Activated CD4-positive, CD25-positive, alpha-beta regulatory T cell treated with anti-CD3 and anti-CD28 coated beads, Interleukin-2, amount 50 U/mL, for 72 hours (primary cell): ENCODE data around the gene PRF1.

Experiments
- DNase-seq: peaks from one replicate; pipeline ENCODE4 v3.0.0; 2021

The PRF1 gene

GRCh38 chr10:70575874-70576802, 26.4 kb downstream of the PRF1 start:
- no peak for DNase-seq

DNA sequence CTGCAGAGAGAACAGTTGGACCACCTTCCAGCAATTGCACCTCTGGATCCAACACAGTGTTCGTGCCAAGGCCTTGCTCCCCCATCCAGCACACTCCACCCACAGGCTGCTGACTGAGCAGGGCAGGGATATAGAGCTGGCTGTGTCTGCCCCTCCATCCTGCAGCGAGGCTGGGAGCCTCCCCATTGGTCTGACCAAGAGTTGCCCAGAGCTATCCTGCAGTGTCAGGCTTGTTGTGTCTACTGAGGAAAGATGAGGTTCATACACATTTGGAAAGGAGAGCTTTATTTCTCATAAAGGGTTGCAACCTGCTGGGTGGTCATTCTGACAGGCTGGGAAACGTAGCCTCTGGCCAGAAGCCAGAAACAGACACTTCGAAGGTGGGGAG, 27.1 kb downstream of the PRF1 start:
- DNase-seq = no peak

GRCh38 chr10:70573599-70574506, 28.7 kb downstream of the PRF1 start:
- DNase-seq = no peak

- no peak for DNase-seq
Observed at GRCh38 chr10:70571636-70572439, 30.7 kb downstream of the PRF1 start.

DNA sequence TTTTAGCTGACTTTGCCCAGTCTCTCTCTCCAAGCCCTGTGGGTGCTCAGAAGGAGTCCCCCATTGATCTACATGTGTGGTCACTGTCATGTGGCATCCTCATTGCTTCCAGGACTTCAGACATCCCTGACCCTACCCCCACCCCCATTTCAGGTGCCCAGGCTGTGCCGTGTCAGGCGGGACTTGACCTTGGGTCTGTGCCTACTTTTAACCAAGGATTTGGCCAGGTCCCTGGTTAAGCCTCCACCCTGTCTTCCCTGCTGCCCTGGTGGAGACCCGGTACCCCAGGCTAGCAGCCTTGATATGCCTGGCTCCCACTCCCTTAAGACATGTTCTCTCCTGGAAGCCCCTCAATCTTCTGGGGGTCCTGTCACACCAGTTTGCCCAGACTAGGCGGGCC, 31.3 kb downstream of the PRF1 start:
- no peak for DNase-seq

GRCh38 chr10:70568781-70569495, 33.6 kb downstream of the PRF1 start:
- DNase-seq = no peak

DNA sequence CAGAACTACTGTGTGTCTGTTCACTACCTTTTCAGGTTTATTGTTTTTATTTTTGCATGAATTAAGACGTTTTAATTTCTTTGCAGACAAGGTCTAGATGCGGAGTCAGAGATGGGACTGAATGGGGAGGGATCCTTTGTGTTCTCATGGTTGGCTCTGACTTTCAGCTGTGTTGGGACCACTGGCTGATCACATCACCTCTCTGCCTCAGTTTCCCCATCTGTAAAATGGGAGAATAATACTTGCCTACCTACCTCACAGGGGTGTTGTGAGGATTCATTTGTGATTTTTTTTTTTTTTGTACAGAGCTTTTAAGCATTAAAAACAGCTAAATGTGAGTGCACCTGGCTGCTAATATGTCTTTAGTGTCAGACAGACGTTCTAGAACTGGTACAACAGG, 34.4 kb downstream of the PRF1 start:
- DNase-seq = no peak

DNA sequence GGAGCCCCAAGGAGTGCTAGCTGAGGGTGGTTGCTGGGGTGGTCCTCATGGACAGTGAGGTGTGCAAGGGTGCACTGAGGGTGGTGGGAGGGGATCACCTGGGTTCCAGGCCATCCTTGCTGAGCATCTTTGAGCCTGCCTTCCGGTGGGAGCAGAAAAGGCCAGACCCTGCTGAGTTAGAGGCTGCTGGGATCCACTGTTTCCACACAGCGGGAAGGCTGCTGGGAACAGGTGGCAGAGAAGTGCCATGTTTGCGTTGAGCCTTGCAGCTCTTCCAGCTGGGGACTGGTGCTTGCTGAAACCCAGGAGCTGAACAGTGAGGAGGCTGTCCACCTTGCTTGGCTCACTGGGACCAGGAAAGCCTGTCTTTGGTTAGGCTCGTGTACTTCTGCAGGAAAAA, 34.9 kb downstream of the PRF1 start:
- DNase-seq = no peak

GRCh38 chr10:70566515-70567290, 35.8 kb downstream of the PRF1 start:
- no peak for DNase-seq

DNA sequence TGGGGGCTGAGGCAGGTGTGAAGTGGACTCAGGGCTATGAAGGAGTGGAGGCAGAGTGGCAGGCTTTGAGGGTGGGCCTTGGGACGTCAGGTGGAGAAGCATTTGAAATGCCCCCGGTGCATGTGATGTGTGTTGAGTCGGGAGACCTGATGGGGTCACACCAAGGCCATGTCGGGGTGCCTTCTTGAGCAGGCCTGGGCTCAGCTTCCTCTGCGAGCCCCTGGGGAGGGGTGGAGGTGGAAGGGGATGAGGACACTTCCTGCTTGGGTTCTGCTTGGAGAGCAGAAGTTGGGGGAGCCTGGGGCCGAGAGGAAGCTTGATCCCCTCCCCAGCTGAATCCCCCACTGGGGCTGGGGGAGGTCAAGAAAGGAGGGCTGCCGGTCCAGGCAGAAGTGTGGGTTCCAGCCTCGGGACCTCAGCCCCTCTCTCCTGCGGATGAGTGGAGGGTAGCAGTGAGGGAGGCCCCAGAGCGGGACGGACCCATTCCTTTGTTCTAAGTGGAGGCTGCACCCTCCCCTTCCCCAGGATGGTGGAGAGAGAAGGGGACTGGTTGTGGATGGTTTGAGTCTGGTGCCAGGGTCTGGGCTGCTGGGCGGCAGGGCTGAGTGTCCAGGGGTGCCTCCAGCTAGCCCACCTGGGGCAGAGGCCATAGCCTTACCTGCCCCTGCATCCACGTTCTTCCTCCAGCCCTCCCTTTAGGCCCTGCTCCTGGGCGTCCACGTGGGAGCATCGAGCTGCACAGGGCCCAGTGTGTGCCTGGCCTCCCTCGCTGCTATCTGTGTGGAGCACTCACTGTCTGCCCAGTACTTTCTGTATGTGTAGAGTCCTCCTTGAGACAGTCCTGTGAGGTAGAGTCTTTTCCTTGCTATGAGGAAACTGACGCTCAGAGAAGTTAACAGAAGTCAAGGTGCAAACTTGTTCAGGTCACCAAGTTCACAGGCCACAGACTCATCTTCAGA, 36.7 kb downstream of the PRF1 start:
- no peak for DNase-seq

- DNase-seq = no peak
Observed at GRCh38 chr10:70564901-70565351, 37.6 kb downstream of the PRF1 start.

- no peak for DNase-seq
Observed at GRCh38 chr10:70564113-70564725, 38.3 kb downstream of the PRF1 start.

DNA sequence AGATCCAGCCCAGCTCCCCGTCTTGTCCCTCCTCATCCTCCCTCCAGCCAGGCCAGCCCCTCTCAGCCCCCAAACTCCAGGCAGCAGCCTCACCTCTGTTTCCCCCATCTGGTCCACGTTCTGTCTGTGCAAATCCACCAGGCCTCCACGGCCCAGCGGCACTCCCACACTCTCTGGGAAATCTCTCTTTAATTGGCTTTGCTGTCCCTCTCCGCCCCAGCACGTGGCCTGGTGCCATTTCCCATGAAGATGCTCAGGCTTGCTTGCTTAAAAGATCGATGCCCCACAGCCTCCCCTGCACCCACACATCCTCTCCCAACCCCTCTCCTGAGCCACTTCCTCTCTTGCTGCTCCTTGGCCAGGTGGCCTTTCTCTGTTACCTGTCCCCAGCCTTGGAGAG, 39.3 kb downstream of the PRF1 start:
- no peak for DNase-seq

DNA sequence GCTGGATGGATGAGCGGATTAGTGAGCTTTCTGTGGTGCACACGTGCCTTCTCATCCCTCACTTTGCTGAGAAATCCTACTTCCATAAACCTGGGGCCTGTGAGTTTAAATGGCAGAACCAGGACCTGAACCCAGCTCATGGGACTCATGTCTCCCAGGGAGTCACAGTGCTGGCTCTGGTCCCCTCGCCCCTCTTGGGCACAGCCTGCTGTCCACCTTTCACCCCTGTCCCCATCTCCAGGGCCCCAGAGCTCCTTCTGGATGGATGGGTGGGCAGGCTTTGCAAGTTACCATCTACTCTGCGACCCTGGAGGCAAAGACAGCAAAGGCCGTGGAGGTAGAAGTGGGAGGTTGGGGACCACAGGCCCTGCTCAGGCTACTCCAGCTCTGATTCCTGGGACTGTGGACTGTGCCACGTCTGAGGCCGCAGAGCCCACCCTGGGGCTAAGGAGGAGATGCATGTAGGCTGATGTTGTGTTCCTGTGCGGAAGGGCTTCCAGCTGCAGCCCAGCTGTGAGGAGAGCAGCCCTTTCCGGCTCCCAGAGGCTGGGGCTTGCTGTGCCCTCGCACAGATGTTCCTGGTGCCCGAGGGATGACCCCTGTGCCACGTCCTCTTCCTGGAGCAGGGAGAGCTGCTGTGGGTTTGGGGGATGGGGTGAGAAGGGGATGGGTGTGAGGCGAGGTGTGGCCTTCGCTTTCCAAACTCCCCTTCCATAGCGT, 40.3 kb downstream of the PRF1 start:
- DNase-seq = no peak

DNA sequence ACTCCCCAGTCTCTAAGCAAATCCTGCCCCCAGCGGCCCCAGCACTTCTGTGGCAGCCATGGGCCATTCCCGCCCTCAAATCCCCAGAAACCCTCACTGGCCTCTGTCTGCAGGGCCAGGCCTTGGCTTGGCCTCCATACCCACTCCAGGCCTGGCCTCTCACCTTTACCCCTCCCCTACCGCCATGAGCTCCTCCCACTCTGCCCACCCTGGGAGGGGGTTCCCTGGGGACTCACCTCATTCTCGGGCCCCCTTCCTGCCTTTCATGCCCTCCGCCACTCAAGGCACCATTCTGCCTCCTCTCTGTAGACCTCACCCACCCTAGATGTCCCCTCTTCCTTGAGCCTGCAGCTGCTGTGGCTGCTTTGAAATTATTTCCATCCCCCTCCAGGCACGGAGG, 41.0 kb downstream of the PRF1 start:
- no peak for DNase-seq

DNA sequence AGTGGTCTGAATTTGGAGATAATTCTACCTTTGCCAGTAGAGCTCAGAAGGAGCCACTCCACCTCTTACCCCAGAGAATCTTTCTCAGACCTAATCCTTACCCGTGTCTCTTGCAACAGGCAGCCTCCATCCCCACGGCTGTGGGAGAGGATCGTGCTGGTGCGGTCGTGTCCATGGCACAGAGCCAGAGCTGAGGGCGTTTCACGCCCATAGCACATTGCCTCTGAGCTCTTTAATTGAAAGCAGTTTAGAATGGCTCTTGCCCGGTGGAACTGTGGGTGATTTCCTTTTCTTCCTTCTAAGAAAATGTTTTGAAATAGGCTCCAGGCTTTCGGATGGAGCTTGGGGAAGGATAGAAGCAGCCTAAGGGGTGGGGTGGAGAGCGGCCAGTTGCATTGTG, 41.5 kb downstream of the PRF1 start:
- no peak for DNase-seq

DNA sequence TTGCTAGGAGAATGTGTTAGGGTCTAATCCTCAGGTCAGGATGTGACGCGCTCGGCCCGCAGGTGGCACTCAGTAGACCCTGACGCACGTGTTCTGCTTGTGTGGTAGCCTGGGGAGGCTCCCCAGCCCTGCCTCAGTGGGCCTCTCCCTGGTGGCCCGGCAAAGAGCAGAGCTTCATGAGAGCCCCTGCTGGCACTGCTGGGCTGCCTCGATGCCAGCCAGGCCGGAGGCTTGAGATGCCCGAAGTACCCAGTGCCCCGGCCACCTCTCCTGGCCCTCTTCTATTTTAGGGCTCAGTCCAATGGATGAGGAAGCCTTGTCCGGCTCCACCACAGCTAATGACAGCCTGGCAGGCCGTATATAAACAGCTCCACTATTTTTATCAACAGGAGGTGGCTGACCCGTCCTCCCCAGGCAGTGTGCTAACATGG, 42.0 kb downstream of the PRF1 start:
- no peak for DNase-seq

GRCh38 chr10:70559861-70560260, 42.7 kb downstream of the PRF1 start:
- DNase-seq = no peak
